Activated naive CD8-positive, alpha-beta T cell treated with anti-CD3 and anti-CD28 coated beads, Interleukin-2, amount 10 ng/mL, durations not matched to agents 7 days and 5 days (primary cell): Measurements from ENCODE around the gene CRY1. TPM values are rescaled to one million over a fixed set of nuclear protein-coding genes. Genes with fewer than 3 reads are reported as not detected.
"Not testable (repeated sequence)": the region's sequence is repeated elsewhere in the genome, so short reads cannot be mapped to it uniquely, and the experiment has no call there.

Experiments
- ATAC-seq: fragments of 150-1000 bp; cut with Tn5 transposase; one replicate; pipeline ENCODE4 v1.10.0; 2021; ENCODE audit warnings: low read depth, moderate library complexity
- POLR2A ChIA-PET: fragments of 350-600 bp; sonication (Branson Sonifier 250); formaldehyde crosslinking; loops from one replicate; lab custom pipeline; 2021; ENCODE audit warnings: antibody characterized with exemption; lab: Charles Lee
- DNase-seq: peaks from one replicate; pipeline ENCODE4 v3.0.0; 2021
- H3K27ac Mint-ChIP-seq: one replicate; pipeline ENCODE4 v1.8.0; 2022; ENCODE audit warnings: mild to moderate bottlenecking, mixed read lengths
- H3K27me3 Mint-ChIP-seq: one replicate; pipeline ENCODE4 v1.8.0; 2022; ENCODE audit warnings: mild to moderate bottlenecking, moderate library complexity, mixed read lengths
- H3K36me3 Mint-ChIP-seq: one replicate; pipeline ENCODE4 v1.8.0; 2021; ENCODE audit warnings: mild to moderate bottlenecking, mixed read lengths
- H3K4me1 Mint-ChIP-seq: one replicate; pipeline ENCODE4 v1.8.0; 2021; ENCODE audit warnings: mixed read lengths
- H3K4me3 Mint-ChIP-seq: one replicate; pipeline ENCODE4 v1.8.0; 2022; ENCODE audit warnings: mild to moderate bottlenecking, moderate library complexity, mixed read lengths
- H3K9me3 Mint-ChIP-seq: one replicate; pipeline ENCODE4 v1.8.0; 2021; ENCODE audit warnings: mixed read lengths
- total RNA-seq, 2 experiments: library from RNA; stranded (reverse); gene quantifications; one replicate each; pipeline ENCODE4 v1.2.3, GENCODE V29; 2021

The CRY1 gene
- total RNA-seq, 2 experiments from 2014 or later, result 17.3 to 22.5 TPM

- no peak overlapping the region for H3K27ac Mint-ChIP-seq
- no peak overlapping the region for H3K4me3 Mint-ChIP-seq
- POLR2A ChIA-PET, result no interaction called here
- no peaks in the 10 kb centered on the region for H3K36me3 Mint-ChIP-seq
- no peak for DNase-seq
- H3K9me3 Mint-ChIP-seq, result no peaks in the 10 kb centered on the region
- no peak for ATAC-seq
- H3K27me3 Mint-ChIP-seq, result peaks cover 34% of the 10 kb centered on the region
- no peaks in the 10 kb centered on the region for H3K4me1 Mint-ChIP-seq
These were observed 29.2 kb upstream of the CRY1 start for GRCh38 chr12:107122452-107122958.

GRCh38 chr12:107119091-107119490 is 25.7 kb upstream of the CRY1 start:
- POLR2A ChIA-PET, result no interaction called here
- ATAC-seq (no peak), DNase-seq (no peak)
- Mint-ChIP-seq H3K27me3 (peaks cover 51% of the 10 kb centered on the region), H3K27ac (no peak overlapping the region), H3K4me3 (no peak overlapping the region), H3K4me1 (no peaks in the 10 kb centered on the region), H3K36me3 (no peaks in the 10 kb centered on the region), H3K9me3 (no peaks in the 10 kb centered on the region)

DNA sequence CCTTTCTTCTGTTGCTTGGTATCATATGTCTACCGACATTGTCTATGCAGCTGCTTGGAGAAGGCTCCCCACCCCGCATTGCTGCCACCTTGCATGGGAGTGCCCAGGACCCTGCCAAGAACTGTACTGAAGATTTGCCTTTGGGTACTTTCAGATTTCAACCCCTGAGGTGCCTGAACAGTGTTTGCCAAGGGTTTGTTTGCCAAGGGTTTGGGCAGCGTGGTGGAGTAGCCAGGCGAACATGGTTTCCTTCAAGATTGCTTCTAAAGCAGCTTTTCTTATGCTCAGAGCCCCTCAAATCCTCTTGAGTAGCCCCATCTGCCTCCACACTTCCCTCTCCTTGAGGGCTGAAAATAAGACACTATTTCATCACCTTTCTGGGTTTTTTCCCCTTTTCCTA is 25.3 kb upstream of the CRY1 start:
- Mint-ChIP-seq H3K4me1 (no peaks in the 10 kb centered on the region), H3K36me3 (no peaks in the 10 kb centered on the region), H3K27me3 (peaks cover 53% of the 10 kb centered on the region), H3K4me3 (no peak overlapping the region), H3K27ac (no peak overlapping the region), H3K9me3 (no peaks in the 10 kb centered on the region)
- no peak for DNase-seq
- POLR2A ChIA-PET, result no interaction called here
- ATAC-seq, result no peak

DNA sequence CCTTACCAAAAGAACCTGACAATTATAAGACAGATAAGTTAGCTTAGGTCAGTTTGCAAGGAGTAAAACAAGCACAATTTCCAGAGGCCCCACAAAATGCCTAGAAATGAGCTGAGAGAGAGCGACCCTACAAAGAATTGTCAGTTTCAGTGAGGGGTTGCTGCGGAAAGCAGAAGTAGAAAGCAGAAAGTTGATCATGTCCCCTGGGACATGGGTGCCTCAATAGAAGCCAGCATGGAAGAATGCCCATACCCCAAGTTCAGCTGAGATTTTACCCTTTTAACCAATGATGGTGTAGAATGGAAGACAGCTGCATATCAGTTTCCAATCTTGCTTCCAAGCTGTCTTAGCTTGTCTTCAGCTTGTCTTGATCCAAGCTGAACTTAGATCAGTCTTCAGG is 21.8 kb upstream of the CRY1 start:
- Mint-ChIP-seq H3K4me1 (peaks cover 2% of the 10 kb centered on the region), H3K27me3 (peaks cover 51% of the 10 kb centered on the region)
- no peak for DNase-seq

GRCh38 chr12:107111314-107111713 is 18.0 kb upstream of the CRY1 start:
- Mint-ChIP-seq H3K27me3 (peaks cover 41% of the 10 kb centered on the region), H3K27ac (no peak overlapping the region), H3K9me3 (no peaks in the 10 kb centered on the region), H3K4me3 (no peak overlapping the region), H3K36me3 (no peaks in the 10 kb centered on the region), H3K4me1 (peaks cover 3% of the 10 kb centered on the region)
- DNase-seq, result no peak
- no peak for ATAC-seq
- POLR2A ChIA-PET, result no interaction called here

More for the DNA sequence above, 21.8 kb upstream of the CRY1 start:
- Mint-ChIP-seq H3K4me3 (no peak overlapping the region), H3K36me3 (no peaks in the 10 kb centered on the region), H3K9me3 (no peaks in the 10 kb centered on the region), H3K27ac (no peak overlapping the region)
- POLR2A ChIA-PET, result no interaction called here
- no peak for ATAC-seq

DNA sequence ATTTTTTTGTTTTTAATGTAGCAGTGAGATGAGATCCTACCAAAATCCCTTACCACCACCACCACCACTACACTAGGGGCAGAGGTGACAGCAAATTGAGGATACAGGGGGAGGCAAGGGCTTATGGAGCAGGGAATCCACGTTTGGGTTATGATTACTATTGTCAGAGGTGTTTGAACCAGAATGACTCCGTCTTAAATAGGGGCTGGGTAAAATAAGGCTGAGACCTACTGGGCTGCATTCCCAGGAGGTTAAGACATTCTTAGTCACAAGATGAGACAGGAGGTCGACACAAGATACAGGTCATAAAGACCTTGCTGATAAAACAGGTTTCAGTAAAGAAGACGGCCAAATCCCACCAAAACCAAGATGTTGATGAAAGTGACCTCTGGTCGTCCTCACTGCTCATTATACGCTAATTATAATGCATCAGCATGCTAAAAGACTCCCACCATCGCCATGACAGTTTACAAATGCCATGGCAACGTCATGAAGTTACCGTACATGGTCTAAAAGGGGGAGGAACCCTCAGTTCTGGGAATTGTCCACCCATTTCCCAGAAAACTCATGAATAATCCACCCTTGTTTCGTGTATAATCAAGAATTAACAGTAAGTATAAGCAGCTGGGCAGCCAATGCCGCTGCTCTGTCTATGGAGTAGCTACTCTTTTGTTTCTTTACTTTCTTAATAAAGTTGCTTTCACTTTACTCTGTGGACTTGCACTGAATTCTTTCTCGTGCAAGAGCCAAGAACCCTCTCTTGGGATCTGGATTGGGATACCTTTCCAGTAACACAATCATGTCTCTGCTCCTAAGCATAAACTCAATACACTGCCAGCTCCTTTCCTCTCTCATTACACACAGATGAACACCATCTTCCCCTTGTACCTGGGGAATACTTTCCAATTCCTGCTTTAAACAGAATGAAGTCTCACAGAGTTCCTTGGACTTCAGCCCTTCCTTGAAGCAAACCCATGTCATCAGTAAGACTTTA is 16.7 kb upstream of the CRY1 start:
- Mint-ChIP-seq H3K4me3 (no peak overlapping the region), H3K27me3 (peaks cover 37% of the 10 kb centered on the region), H3K4me1 (peaks cover 3% of the 10 kb centered on the region), H3K36me3 (no peaks in the 10 kb centered on the region), H3K9me3 (no peaks in the 10 kb centered on the region), H3K27ac (no peak overlapping the region)
- ATAC-seq (no peak), DNase-seq (no peak)
- POLR2A ChIA-PET, result no interaction called here

- ATAC-seq, result no peak
- no peak for DNase-seq
- no peak overlapping the region for H3K27ac Mint-ChIP-seq
- H3K9me3 Mint-ChIP-seq, result no peaks in the 10 kb centered on the region
- H3K4me3 Mint-ChIP-seq, result no peak overlapping the region
- H3K4me1 Mint-ChIP-seq, result peaks cover 3% of the 10 kb centered on the region
- POLR2A ChIA-PET, result no interaction called here
- H3K27me3 Mint-ChIP-seq, result peaks cover 29% of the 10 kb centered on the region
- H3K36me3 Mint-ChIP-seq, result no peaks in the 10 kb centered on the region
These were observed 15.7 kb upstream of the CRY1 start for GRCh38 chr12:107108995-107109508.

- ATAC-seq, H3K36me3 Mint-ChIP-seq, DNase-seq, POLR2A ChIA-PET, H3K9me3 Mint-ChIP-seq, H3K4me3 Mint-ChIP-seq, H3K27ac Mint-ChIP-seq, H3K4me1 Mint-ChIP-seq: not testable (repeated sequence)
- peaks cover 26% of the 10 kb centered on the region for H3K27me3 Mint-ChIP-seq
These were observed 15.0 kb upstream of the CRY1 start for GRCh38 chr12:107108366-107108765.

DNA sequence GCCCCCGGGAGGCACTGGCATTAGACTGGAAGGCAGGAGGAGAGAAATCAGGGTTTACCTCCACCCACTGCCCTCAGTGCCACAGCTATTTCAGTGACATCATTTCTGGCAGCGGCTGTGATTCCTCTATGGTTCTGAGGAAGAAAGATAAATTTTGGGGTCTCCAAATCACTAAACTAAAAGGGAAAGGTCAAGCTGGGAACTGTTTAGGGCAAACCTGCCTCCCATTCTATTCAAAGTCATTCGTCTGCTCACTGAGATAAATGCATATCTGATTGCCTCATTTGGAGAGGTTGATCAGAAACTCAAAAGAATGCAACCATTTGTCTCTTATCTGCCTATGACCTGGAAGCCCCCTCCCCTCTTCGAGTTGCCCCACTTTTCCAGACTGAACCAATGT is 14.0 kb upstream of the CRY1 start:
- POLR2A ChIA-PET, result no interaction called here
- ATAC-seq (no peak), DNase-seq (no peak)
- no peak overlapping the region for H3K27ac Mint-ChIP-seq
- no peaks in the 10 kb centered on the region for H3K9me3 Mint-ChIP-seq
- peaks cover 3% of the 10 kb centered on the region for H3K4me1 Mint-ChIP-seq
- no peak overlapping the region for H3K4me3 Mint-ChIP-seq
- no peaks in the 10 kb centered on the region for H3K36me3 Mint-ChIP-seq
- peaks cover 21% of the 10 kb centered on the region for H3K27me3 Mint-ChIP-seq

DNA sequence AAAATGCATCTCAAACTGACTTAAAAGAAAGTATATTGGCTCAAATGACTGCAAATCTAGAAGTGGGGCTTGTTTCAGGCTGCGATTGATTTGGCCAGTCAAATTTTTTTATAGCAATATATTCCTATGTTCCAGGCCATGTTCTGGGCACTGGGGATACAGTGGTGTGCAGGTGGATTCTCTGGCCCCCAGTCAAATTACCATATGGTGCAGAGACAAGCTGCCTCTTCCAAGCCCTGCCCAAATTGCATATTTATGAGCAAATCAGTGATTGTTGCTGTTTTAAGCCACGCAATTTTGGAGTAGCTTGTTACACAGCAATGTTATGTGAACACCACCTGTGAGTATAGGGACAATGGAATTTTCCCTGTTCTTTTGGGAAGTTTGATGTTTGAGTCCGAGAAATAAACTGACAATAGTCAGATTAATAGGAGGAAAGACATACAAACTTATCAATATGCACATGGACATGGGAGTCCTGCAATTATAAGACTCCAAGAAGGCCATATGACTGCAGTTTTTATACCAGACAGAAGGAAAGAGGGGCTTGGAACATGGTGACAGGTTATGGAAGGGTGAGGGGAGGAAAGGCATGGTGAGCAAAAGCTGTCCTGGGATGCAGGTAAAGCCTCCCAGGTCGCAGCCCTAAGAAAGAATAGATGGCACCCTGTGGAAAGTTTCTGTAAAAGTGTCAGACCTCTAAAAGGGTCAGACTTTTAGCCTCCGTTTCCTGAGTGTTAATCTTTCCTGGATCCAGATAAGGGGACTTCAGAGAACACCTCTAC is 13.1 kb upstream of the CRY1 start:
- H3K27ac Mint-ChIP-seq, result no peak overlapping the region
- POLR2A ChIA-PET, result interaction anchor here (0.7 kb wide), 1 partner anchor 13 kb away, joined by 3 read pairs; no protein-coding TSS in a partner anchor
- peaks cover 20% of the 10 kb centered on the region for H3K27me3 Mint-ChIP-seq
- H3K9me3 Mint-ChIP-seq, result no peaks in the 10 kb centered on the region
- no peak overlapping the region for H3K4me3 Mint-ChIP-seq
- H3K36me3 Mint-ChIP-seq, result no peaks in the 10 kb centered on the region
- ATAC-seq, result no peak
- DNase-seq, result no peak
- peaks cover 3% of the 10 kb centered on the region for H3K4me1 Mint-ChIP-seq

DNA sequence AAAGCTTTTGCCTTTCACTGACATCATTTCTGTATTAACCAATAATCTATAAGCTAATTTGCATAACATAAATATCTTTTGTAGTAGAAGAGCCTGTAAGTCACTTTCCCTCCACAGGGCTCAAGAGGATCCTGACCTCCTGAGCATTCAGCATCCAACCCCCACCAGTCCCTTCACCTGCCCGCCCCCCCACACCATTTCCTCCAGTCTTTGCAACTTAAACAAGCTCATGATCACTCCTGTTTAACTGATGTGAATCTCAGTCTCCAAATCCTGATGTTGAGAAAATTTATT is 12.0 kb upstream of the CRY1 start:
- Mint-ChIP-seq H3K9me3 (no peaks in the 10 kb centered on the region), H3K4me3 (no peak overlapping the region), H3K27ac (no peak overlapping the region), H3K27me3 (peaks cover 13% of the 10 kb centered on the region), H3K4me1 (peaks cover 1% of the 10 kb centered on the region), H3K36me3 (no peaks in the 10 kb centered on the region)
- POLR2A ChIA-PET, result no interaction called here
- ATAC-seq, result no peak
- DNase-seq, result no peak

DNA sequence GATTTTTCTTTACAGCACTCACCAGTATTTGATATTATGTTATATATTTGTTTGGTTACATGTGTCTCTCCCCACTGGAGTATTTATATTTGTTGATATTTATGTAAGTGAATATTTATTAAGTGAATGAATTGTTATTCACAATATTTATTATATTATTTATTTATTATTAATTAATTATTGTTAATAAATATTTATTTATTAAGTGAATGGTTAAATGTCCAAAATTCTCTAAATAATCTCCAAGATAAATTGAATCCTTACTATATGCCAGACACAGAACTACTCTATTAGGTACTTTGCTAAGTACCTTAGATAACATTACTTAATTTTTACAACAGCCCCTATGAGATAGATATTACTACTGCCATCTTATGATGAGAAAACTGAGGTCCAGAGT is 10.2 kb upstream of the CRY1 start:
- Mint-ChIP-seq H3K9me3 (no peaks in the 10 kb centered on the region), H3K27me3 (peaks cover 22% of the 10 kb centered on the region), H3K4me1 (no peaks in the 10 kb centered on the region), H3K4me3 (no peak overlapping the region), H3K36me3 (no peaks in the 10 kb centered on the region), H3K27ac (no peak overlapping the region)
- DNase-seq (no peak), ATAC-seq (no peak)
- POLR2A ChIA-PET, result no interaction called here

DNA sequence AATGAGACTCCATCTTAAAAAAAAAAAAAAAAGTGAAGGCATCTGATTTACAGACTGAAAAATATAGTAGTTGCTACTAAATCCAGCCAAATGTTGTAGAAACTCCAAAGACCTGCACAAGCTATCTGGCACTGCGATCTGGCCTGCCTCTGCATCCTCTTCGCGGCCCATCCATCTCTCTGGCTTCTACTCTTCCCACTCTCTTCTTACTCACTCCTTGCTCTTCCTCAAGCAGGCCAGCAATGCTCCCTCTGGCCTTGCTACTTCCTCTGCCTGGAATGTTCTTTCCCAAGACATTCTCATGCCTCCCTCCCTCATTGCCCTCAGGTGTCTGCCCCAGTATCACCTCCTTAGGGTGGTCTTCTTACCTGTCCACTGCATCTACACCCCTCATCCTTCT is 9.7 kb upstream of the CRY1 start:
- ATAC-seq (no peak), DNase-seq (no peak)
- POLR2A ChIA-PET, result no interaction called here
- no peaks in the 10 kb centered on the region for H3K36me3 Mint-ChIP-seq
- no peak overlapping the region for H3K4me3 Mint-ChIP-seq
- no peak overlapping the region for H3K27ac Mint-ChIP-seq
- H3K27me3 Mint-ChIP-seq, result peaks cover 24% of the 10 kb centered on the region
- H3K4me1 Mint-ChIP-seq, result no peaks in the 10 kb centered on the region
- no peaks in the 10 kb centered on the region for H3K9me3 Mint-ChIP-seq
